Endothelial cell of umbilical vein (primary cell): Measurements from ENCODE around the gene SKI. TPM values are rescaled to one million over a fixed set of nuclear protein-coding genes. Genes with fewer than 3 reads are reported as not detected.

Experiments used
- BruUV-seq: library from RNA; stranded (reverse); fragments of 400-500 nt; replicated peaks from 2 replicates; lab custom pipeline; 2021; lab: Mats Ljungman, UMichigan
- CTCF ChIA-PET: fragments of 300-600, 350-600 bp; sonication (Branson Sonifier 250); formaldehyde crosslinking; loops from one replicate; lab custom pipeline; 2021; ENCODE audit warnings: antibody characterized with exemption, inconsistent platforms; lab: Charles Lee
- POLR2A ChIA-PET: fragments of 300-600, 350-600 bp; sonication (Branson Sonifier 250); formaldehyde crosslinking; loops from one replicate; lab custom pipeline; 2021; ENCODE audit warnings: antibody characterized with exemption, inconsistent platforms; lab: Charles Lee
- DNase-seq: peaks from one replicate; pipeline ENCODE4 v3.0.0-alpha.2; 2011; ENCODE audit warnings: low read depth, low spot score
- FAIRE-seq: peaks from 2 replicates; lab custom pipeline; 2011; peaks lifted over from hg19 to GRCh38; lab: Jason Lieb, UNC
- H2AFZ ChIP-seq: 2 replicates; pipeline ENCODE4 v1.6.0; 2012; ENCODE audit warnings: low read depth, low read length, control low read depth, inconsistent platforms
- H3K27ac ChIP-seq: 2 replicates; pipeline ENCODE4 v1.5.1; 2011; ENCODE audit warnings: low read depth, mild to moderate bottlenecking, control low read depth, low read length, moderate library complexity; ENCODE audit not compliant: insufficient read depth
- H3K27me3 ChIP-seq, 2 experiments: 2 replicates each; pipeline versions ENCODE4 v1.6.0 to v1.6.1; 2011; ENCODE audit warnings: low read length in 2 of 2, mixed read lengths in 1 of 2; ENCODE audit not compliant: control insufficient read depth in 2 of 2, insufficient read depth in 2 of 2
- H3K36me3 ChIP-seq, 2 experiments: 2 replicates in 1 of 2; 3 replicates in 1 of 2; pipeline ENCODE4 v1.5.1; 2011; ENCODE audit warnings: low read length in 2 of 2, mild to moderate bottlenecking in 1 of 2, moderate library complexity in 1 of 2; ENCODE audit not compliant: control insufficient read depth in 2 of 2, insufficient read depth in 2 of 2; ENCODE audit errors: extremely low read depth in 1 of 2
- H3K4me1 ChIP-seq: 3 replicates; pipeline ENCODE4 v1.5.1; 2011; ENCODE audit warnings: mild to moderate bottlenecking, low read length; ENCODE audit not compliant: control insufficient read depth, insufficient read depth; ENCODE audit errors: extremely low read depth
- H3K4me2 ChIP-seq: 2 replicates; pipeline ENCODE4 v1.6.1; 2011; ENCODE audit warnings: low read length, control low read depth, mixed read lengths; ENCODE audit not compliant: insufficient read depth
- H3K4me3 ChIP-seq, 3 experiments: fragments of 200-600 bp in 1 of 3; sonication (generic), shearing (Covaris generic) in 1 of 3; replicated peaks in 1 of 3; 2 replicates each; pipeline ENCODE4 v1.5.1; 2011 to 2016; ENCODE audit warnings: control low read depth in 3 of 3, low read length in 3 of 3, mild to moderate bottlenecking in 2 of 3, inconsistent platforms in 1 of 3, low read depth in 1 of 3, moderate library complexity in 1 of 3; ENCODE audit not compliant: insufficient read depth in 1 of 3
- H3K79me2 ChIP-seq: 2 replicates; pipeline ENCODE4 v1.6.0; 2012; ENCODE audit warnings: low read length, inconsistent platforms; ENCODE audit not compliant: control insufficient read depth, insufficient read depth
- H3K9ac ChIP-seq: replicated peaks from 2 replicates; pipeline ENCODE3; 2011; ENCODE audit warnings: low read length, control low read depth; ENCODE audit not compliant: insufficient read depth; ENCODE audit errors: extremely low read depth
- H3K9me1 ChIP-seq: replicated peaks from 3 replicates; pipeline ENCODE4 v1.6.0; 2011; ENCODE audit warnings: mild to moderate bottlenecking, low read length; ENCODE audit not compliant: control insufficient read depth, insufficient read depth; ENCODE audit errors: extremely low read depth
- H3K9me3 ChIP-seq: replicated peaks from 2 replicates; pipeline ENCODE4 v1.5.1; 2012; ENCODE audit warnings: low read length, inconsistent platforms; ENCODE audit not compliant: control insufficient read depth, insufficient read depth
- H4K20me1 ChIP-seq: replicated peaks from 2 replicates; pipeline ENCODE3; 2011; ENCODE audit warnings: mild to moderate bottlenecking, low read length; ENCODE audit not compliant: control insufficient read depth, insufficient read depth; ENCODE audit errors: extremely low read depth
- EZH2 ChIP-seq: IDR thresholded peaks from 2 replicates; pipeline ENCODE4 v1.6.1; 2012; ENCODE audit warnings: borderline replicate concordance, low read depth, mild to moderate bottlenecking, moderate library complexity, low read length, inconsistent platforms; ENCODE audit not compliant: severe bottlenecking
- FOS ChIP-seq: IDR thresholded peaks from 2 replicates; pipeline ENCODE4 v1.6.1; 2011; ENCODE audit warnings: mild to moderate bottlenecking, low read length, moderate library complexity, borderline replicate concordance; ENCODE audit not compliant: insufficient read depth
- GATA2 ChIP-seq: IDR thresholded peaks from 2 replicates; pipeline ENCODE4 v1.7.0; 2011; ENCODE audit warnings: low read depth, mild to moderate bottlenecking, moderate library complexity, mixed read lengths, low read length; ENCODE audit not compliant: insufficient read length, insufficient read depth
- JUN ChIP-seq: IDR thresholded peaks from 2 replicates; pipeline ENCODE4 v1.6.1; 2011; ENCODE audit warnings: borderline replicate concordance, low read depth; ENCODE audit not compliant: insufficient read length, insufficient read depth
- MYC ChIP-seq: IDR thresholded peaks from one replicate; pipeline ENCODE4 v1.6.1; 2011; ENCODE audit warnings: mild to moderate bottlenecking, low read depth, low read length
- POLR2A ChIP-seq: IDR thresholded peaks from 2 replicates; pipeline ENCODE4 v1.6.1; 2012; ENCODE audit warnings: low read depth, mild to moderate bottlenecking, control low read depth, low read length
- POLR2AphosphoS5 ChIP-seq: IDR thresholded peaks from 2 replicates; pipeline ENCODE4 v1.6.1; 2012; ENCODE audit warnings: low read depth, mild to moderate bottlenecking, control low read depth, low read length, moderate library complexity; ENCODE audit not compliant: insufficient read depth
- dilution Hi-C: fragments of 300-500 bp; cut with MboI; formaldehyde crosslinking; loops from one replicate; pipeline ENCODE4 v1.15.0; 2019; ENCODE audit warnings: low sequenced_read_pairs; ENCODE audit not compliant: extremely low pct_ligation_motif_present
- intact Hi-C: fragments of 100-400 bp; cut with micrococcal nuclease; formaldehyde crosslinking; loops from one replicate; pipeline ENCODE4 v1.10.0; 2022
- polyA plus RNA-seq, 4 experiments: library from polyadenylated mRNA; depleted of rRNA in 3 of 4; stranded (reverse) in 3 of 4; unstranded in 1 of 4; fragments of >200 nt; gene quantifications; 2 replicates each; pipeline versions ENCODE4 v1.2.1 to v1.2.3, GENCODE V29; 2011 to 2012; ENCODE audit warnings: missing spikeins in 1 of 4
- total RNA-seq: library from RNA; stranded (reverse); gene quantifications from 2 replicates; pipeline ENCODE4 v1.2.3, GENCODE V29; 2021
- TF ChIP-seq, protein P1 (sequence below): IDR thresholded peaks from 2 replicates; pipeline ENCODE4 v1.6.1; 2011; ENCODE audit not compliant: insufficient read depth, insufficient read length
- TF ChIP-seq, protein P2 (sequence below), 2 donors: IDR thresholded peaks; 1 replicate in 1 of 2; 2 replicates in 1 of 2; pipeline ENCODE4 v1.5.1; 2011; ENCODE audit warnings: low read length in 2 of 2, mild to moderate bottlenecking in 2 of 2, moderate library complexity in 2 of 2, control low read depth in 1 of 2, inconsistent platforms in 1 of 2, low read depth in 1 of 2; ENCODE audit not compliant: insufficient read depth in 1 of 2; ENCODE audit errors: extremely low read depth in 1 of 2

SKI gene
- total and polyA plus RNA-seq, 2 donors (not counting 3 experiments of a cell fraction or from before 2014, with no cell fraction given) = 11.6 to 80.3 TPM

GRCh38 chr1:2288816-2289536 lies 60.9 kb downstream of the SKI start:
- intact Hi-C loops = no loop called here
- Histone ChIP-seq H3K4me3 (no peak overlapping the region), H3K79me2 (peaks cover 82% of the 10 kb centered on the region), H3K27ac (no peak overlapping the region), H4K20me1 (no peaks in the 10 kb centered on the region), H3K9me1 (no peaks in the 10 kb centered on the region), H3K36me3 (no peaks in the 10 kb centered on the region), H2AFZ (no peak overlapping the region), H3K4me2 (no peak overlapping the region), H3K9ac (no peak overlapping the region), H3K9me3 (no peaks in the 10 kb centered on the region), H3K27me3 (no peaks in the 10 kb centered on the region), H3K4me1 (peaks cover 26% of the 10 kb centered on the region)
- POLR2A ChIA-PET = no interaction called here
- no peak for DNase-seq
- no TSS peak for BruUV-seq
- dilution Hi-C loops = no loop called here
- CTCF ChIA-PET = interaction anchor here (1.0 kb wide), 2 partner anchors 13 to 26 kb away, joined by 3 to 4 read pairs; no protein-coding TSS in a partner anchor
- FAIRE-seq = no peak
- TF ChIP-seq EZH2 = no peak
- TF ChIP-seq, protein P1, sequence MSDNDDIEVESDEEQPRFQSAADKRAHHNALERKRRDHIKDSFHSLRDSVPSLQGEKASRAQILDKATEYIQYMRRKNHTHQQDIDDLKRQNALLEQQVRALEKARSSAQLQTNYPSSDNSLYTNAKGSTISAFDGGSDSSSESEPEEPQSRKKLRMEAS = no peak
- TF ChIP-seq FOS = no peak
- no peak for TF ChIP-seq JUN
- TF ChIP-seq, protein P2, sequence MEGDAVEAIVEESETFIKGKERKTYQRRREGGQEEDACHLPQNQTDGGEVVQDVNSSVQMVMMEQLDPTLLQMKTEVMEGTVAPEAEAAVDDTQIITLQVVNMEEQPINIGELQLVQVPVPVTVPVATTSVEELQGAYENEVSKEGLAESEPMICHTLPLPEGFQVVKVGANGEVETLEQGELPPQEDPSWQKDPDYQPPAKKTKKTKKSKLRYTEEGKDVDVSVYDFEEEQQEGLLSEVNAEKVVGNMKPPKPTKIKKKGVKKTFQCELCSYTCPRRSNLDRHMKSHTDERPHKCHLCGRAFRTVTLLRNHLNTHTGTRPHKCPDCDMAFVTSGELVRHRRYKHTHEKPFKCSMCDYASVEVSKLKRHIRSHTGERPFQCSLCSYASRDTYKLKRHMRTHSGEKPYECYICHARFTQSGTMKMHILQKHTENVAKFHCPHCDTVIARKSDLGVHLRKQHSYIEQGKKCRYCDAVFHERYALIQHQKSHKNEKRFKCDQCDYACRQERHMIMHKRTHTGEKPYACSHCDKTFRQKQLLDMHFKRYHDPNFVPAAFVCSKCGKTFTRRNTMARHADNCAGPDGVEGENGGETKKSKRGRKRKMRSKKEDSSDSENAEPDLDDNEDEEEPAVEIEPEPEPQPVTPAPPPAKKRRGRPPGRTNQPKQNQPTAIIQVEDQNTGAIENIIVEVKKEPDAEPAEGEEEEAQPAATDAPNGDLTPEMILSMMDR (IDR thresholded peaks at IDR 0.05; ENCODE audit: extremely low read depth in 1 of 2, insufficient read depth in 1 of 2, low read depth in 1 of 2, low read length in 2 of 2) = no peak
- no peak for TF ChIP-seq POLR2A
- TF ChIP-seq POLR2AphosphoS5 = no peak
- TF ChIP-seq MYC = no peak
- no peak for TF ChIP-seq GATA2
